ENCODE data around the gene LRFN3.

- no peak for TF ChIP-seq CTCF (IDR thresholded peaks at IDR 0.05; ENCODE audit: low read depth, low read length)
- no peak for TF ChIP-seq EZH2phosphoT487 (IDR thresholded peaks at IDR 0.05; ENCODE audit: low read depth)
Measured at GRCh38 chr19:35973487-35973886, 37.3 kb downstream of the LRFN3 start.
